ENCODE measurements around the gene RPS19. TPM values are rescaled to one million over a fixed set of nuclear protein-coding genes. Genes with fewer than 3 reads are reported as not detected.

The RPS19 gene
- total RNA-seq, 1 experiment from 2014 or later, result 3,020 TPM

- no peaks in the 10 kb centered on the region for H3K4me1 ChIP-seq (ENCODE audit: control insufficient read depth in 1 of 2, insufficient read depth in 2 of 2, low read length in 2 of 2)
- H3K9ac ChIP-seq (ENCODE audit: low read length), result no peak overlapping the region
- DNase-seq (ENCODE audit: low read depth, low spot score) (no peak), ATAC-seq (no peak)
- no peak overlapping the region for H3K4me3 ChIP-seq (replicated peaks in 1 of 2; ENCODE audit: low read depth in 1 of 2, low read length in 2 of 2)
- RAD21 ChIA-PET (ENCODE audit: low non-redundant PET in 1 of 2, low total read pairs in 2 of 2, uncharacterized antibody in 2 of 2, unreplicated experiment in 2 of 2), result no interaction called here
- H3K36me3 ChIP-seq (ENCODE audit: control insufficient read depth in 1 of 2, insufficient read depth in 2 of 2, low read length in 2 of 2), result peaks cover 4 to 9% of the 10 kb centered on the region in 2 experiments; a peak in 3 of 4 replicates
- H3K9me3 ChIP-seq (ENCODE audit: control insufficient read depth in 1 of 2, insufficient read depth in 1 of 2, low read depth in 1 of 2, low read length in 2 of 2), result no peaks in the 10 kb centered on the region
- CTCF ChIA-PET, result no interaction called here
- intact Hi-C loops (cut with micrococcal nuclease), result no loop called here
- TF ChIP-seq SRF (IDR thresholded peaks at IDR 0.05; ENCODE audit: low read depth), result no peak
- no peak for TF ChIP-seq TCF7L2 (IDR thresholded peaks at IDR 0.05; ENCODE audit: borderline replicate concordance, extremely low read depth, insufficient read depth, insufficient read length)
- no peak for TF ChIP-seq CEBPB (IDR thresholded peaks at IDR 0.05; ENCODE audit: low read depth)
- TF ChIP-seq CBX3 (IDR thresholded peaks at IDR 0.05; ENCODE audit: low read depth), result no peak
- TF ChIP-seq POLR2AphosphoS5 (IDR thresholded peaks at IDR 0.05; ENCODE audit: low read depth, low read length), result no peak
- TF ChIP-seq SIN3A (IDR thresholded peaks at IDR 0.05; ENCODE audit: low read depth), result no peak
- TF ChIP-seq ZNF274 (IDR thresholded peaks at IDR 0.05; ENCODE audit: low read depth, low read length), result no peak
- no peak for TF ChIP-seq YY1 (IDR thresholded peaks at IDR 0.05; ENCODE audit: extremely low read depth, insufficient replicate concordance, low read depth, low read length)
- TF ChIP-seq ELF1 (IDR thresholded peaks at IDR 0.05; ENCODE audit: borderline replicate concordance, low read depth), result no peak
- TF ChIP-seq CTCF (IDR thresholded peaks at IDR 0.05 in 2 of 3, conservative IDR thresholded peaks at IDR 0.05 in 1 of 3; ENCODE audit: borderline replicate concordance in 1 of 3, insufficient read depth in 1 of 3, low read depth in 2 of 3, low read length in 2 of 3), result no peak
- TF ChIP-seq POLR2A (IDR thresholded peaks at IDR 0.05; ENCODE audit: borderline replicate concordance, extremely low read depth, insufficient read depth, insufficient read length), result no peak
- TF ChIP-seq EZH2 (IDR thresholded peaks at IDR 0.05), result no peak
- TF ChIP-seq ATF3 (IDR thresholded peaks at IDR 0.05), result no peak
- no peak for TF ChIP-seq EGR1 (IDR thresholded peaks at IDR 0.05; ENCODE audit: low read depth)
- TF ChIP-seq ZFX (IDR thresholded peaks at IDR 0.05), result no peak
- no peak for TF ChIP-seq JUND (IDR thresholded peaks at IDR 0.05)
- no peak for TF ChIP-seq RAD21 (IDR thresholded peaks at IDR 0.05; ENCODE audit: low read depth)
- H2AFZ ChIP-seq (ENCODE audit: low read depth, low read length, poor library complexity, severe bottlenecking), result no peak overlapping the region
- no peak overlapping the region for H3K4me2 ChIP-seq (ENCODE audit: low read length)
- POLR2A ChIA-PET, result no interaction called here
- BruUV-seq (replicated peaks), result no TSS peak
- H4K20me1 ChIP-seq (ENCODE audit: insufficient read depth), result no peaks in the 10 kb centered on the region
- H3K27me3 ChIP-seq (ENCODE audit: insufficient read depth, low read length), result no peaks in the 10 kb centered on the region; the same call in 1 of the 2 replicates
- H3K9me2 ChIP-seq (ENCODE audit: insufficient read depth), result no peaks in the 10 kb centered on the region
- no peaks in the 10 kb centered on the region for H3K79me2 ChIP-seq (ENCODE audit: insufficient read depth, low read length)
- no peak overlapping the region for H3K27ac ChIP-seq (ENCODE audit: low read depth, low read length)
Measured at GRCh38 chr19:41909706-41910105, 49.7 kb downstream of the RPS19 start.

Data from HCT116 (cell line).